ENCODE measurements around the gene PINK1.

DNA sequence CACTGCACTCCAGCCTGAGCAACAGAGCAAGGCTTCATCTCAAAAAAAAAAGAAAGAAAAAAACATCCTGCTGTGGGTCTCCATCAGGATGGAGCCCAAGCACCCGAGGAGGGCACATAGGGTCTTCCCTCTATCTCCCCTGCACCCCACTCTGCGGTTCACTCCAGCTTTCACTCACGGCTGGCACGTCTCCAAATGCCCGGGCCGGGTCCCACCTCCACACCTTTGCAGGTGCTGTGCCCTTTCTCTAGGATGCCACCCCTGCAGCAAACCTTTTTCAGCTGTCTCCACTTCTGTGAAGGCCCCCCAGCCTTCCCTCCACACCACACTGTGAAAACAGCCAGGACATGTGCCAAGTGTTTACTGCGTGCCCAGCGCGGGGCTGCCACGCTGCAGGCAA lies 50.4 kb downstream of the PINK1 start:
- TF ChIP-seq EZH2 (IDR thresholded peaks at IDR 0.05; ENCODE audit: borderline replicate concordance, insufficient read depth, low read length, poor library complexity, severe bottlenecking) (no peak), POLR2AphosphoS5 (IDR thresholded peaks at IDR 0.05) (no peak), MXI1 (conservative IDR thresholded peaks at IDR 0.05; ENCODE audit: poor library complexity, severe bottlenecking) (no peak)
- TF ChIP-seq, protein P1, sequence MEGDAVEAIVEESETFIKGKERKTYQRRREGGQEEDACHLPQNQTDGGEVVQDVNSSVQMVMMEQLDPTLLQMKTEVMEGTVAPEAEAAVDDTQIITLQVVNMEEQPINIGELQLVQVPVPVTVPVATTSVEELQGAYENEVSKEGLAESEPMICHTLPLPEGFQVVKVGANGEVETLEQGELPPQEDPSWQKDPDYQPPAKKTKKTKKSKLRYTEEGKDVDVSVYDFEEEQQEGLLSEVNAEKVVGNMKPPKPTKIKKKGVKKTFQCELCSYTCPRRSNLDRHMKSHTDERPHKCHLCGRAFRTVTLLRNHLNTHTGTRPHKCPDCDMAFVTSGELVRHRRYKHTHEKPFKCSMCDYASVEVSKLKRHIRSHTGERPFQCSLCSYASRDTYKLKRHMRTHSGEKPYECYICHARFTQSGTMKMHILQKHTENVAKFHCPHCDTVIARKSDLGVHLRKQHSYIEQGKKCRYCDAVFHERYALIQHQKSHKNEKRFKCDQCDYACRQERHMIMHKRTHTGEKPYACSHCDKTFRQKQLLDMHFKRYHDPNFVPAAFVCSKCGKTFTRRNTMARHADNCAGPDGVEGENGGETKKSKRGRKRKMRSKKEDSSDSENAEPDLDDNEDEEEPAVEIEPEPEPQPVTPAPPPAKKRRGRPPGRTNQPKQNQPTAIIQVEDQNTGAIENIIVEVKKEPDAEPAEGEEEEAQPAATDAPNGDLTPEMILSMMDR (IDR thresholded peaks at IDR 0.05; ENCODE audit: poor library complexity, severe bottlenecking) = no peak

Data from neural cell (in vitro differentiated cells).